GM21423 (cell line): ENCODE data around the gene CELA2B.
"Not testable (repeated sequence)": the region's sequence is repeated elsewhere in the genome, so short reads cannot be mapped to it uniquely, and the experiment has no call there.

Source experiments
- ATAC-seq: cut with Tn5 transposase; IDR thresholded peaks from one replicate; pipeline ENCODE4 v1.9.1; 2021; ENCODE audit warnings: mild to moderate bottlenecking, moderate library complexity; ENCODE audit not compliant: unreplicated experiment

Gene CELA2B

GRCh38 chr1:15475752-15476314 lies at the start of gene CELA2B:
Gene CELA2B (plus strand): TSS chr1:15476104. CDS start chr1:15476126, 22 bp downstream.
- no peak for ATAC-seq

GRCh38 chr1:15426492-15427279 lies 49.2 kb upstream of the CELA2B start:
- ATAC-seq: no peak

- no peak for ATAC-seq
These were observed 48.6 kb upstream of the CELA2B start for GRCh38 chr1:15427280-15427666.

GRCh38 chr1:15428252-15428651 lies 47.7 kb upstream of the CELA2B start:
- not testable (repeated sequence) for ATAC-seq

GRCh38 chr1:15428815-15429435 lies 47.0 kb upstream of the CELA2B start:
- ATAC-seq: no peak

- ATAC-seq: no peak
These were observed 46.2 kb upstream of the CELA2B start for GRCh38 chr1:15429701-15430149.

GRCh38 chr1:15430787-15431570 lies 44.9 kb upstream of the CELA2B start:
- peak; percentile 66 for ATAC-seq

- no peak for ATAC-seq
These were observed 44.3 kb upstream of the CELA2B start for GRCh38 chr1:15431571-15431948.

GRCh38 chr1:15432324-15432723 lies 43.6 kb upstream of the CELA2B start:
- no peak for ATAC-seq

GRCh38 chr1:15433471-15433870 lies 42.4 kb upstream of the CELA2B start:
- no peak for ATAC-seq

GRCh38 chr1:15434739-15435138 lies 41.2 kb upstream of the CELA2B start:
- not testable (repeated sequence) for ATAC-seq

- no peak for ATAC-seq
These were observed 40.4 kb upstream of the CELA2B start for GRCh38 chr1:15435239-15436077.

GRCh38 chr1:15436881-15437442 lies 38.9 kb upstream of the CELA2B start:
- ATAC-seq: no peak

GRCh38 chr1:15439325-15439724 lies 36.6 kb upstream of the CELA2B start:
- ATAC-seq: no peak

- no peak for ATAC-seq
These were observed 35.5 kb upstream of the CELA2B start for GRCh38 chr1:15440357-15440756.

- ATAC-seq: no peak
These were observed 34.7 kb upstream of the CELA2B start for GRCh38 chr1:15441247-15441646.

GRCh38 chr1:15442119-15442518 lies 33.8 kb upstream of the CELA2B start:
- no peak for ATAC-seq

- no peak for ATAC-seq
These were observed 33.1 kb upstream of the CELA2B start for GRCh38 chr1:15442759-15443158.

GRCh38 chr1:15443281-15443680 lies 32.6 kb upstream of the CELA2B start:
- ATAC-seq: no peak
